ENCODE results near the gene SPINT3.

SPINT3 gene

GRCh38 chr20:45515147-45515913 is at the start of gene SPINT3:
Gene SPINT3 (minus strand): TSS chr20:45515622. CDS start chr20:45515608, 14 bp downstream.
- no peak for DNase-seq (ENCODE audit: low spot score)

GRCh38 chr20:45564760-45565276 is 49.4 kb upstream of the SPINT3 start:
- DNase-seq (ENCODE audit: low spot score) = no peak

- DNase-seq (ENCODE audit: low spot score) = no peak
Measured at GRCh38 chr20:45555198-45555597, 39.8 kb upstream of the SPINT3 start.

GRCh38 chr20:45552456-45552855 is 37.0 kb upstream of the SPINT3 start:
- no peak for DNase-seq (ENCODE audit: low spot score)

- no peak for DNase-seq (ENCODE audit: low spot score)
Measured at GRCh38 chr20:45550765-45551164, 35.3 kb upstream of the SPINT3 start.

GRCh38 chr20:45548410-45548809 is 33.0 kb upstream of the SPINT3 start:
- DNase-seq (ENCODE audit: low spot score) = no peak

- no peak for DNase-seq (ENCODE audit: low spot score)
Measured at GRCh38 chr20:45547206-45547770, 31.9 kb upstream of the SPINT3 start, which contains the start of gene EPPIN. Gene EPPIN (minus strand): TSS chr20:45547401. CDS start chr20:45547357, 44 bp downstream.

- peak; percentile 14 for DNase-seq (ENCODE audit: low spot score)
Measured at GRCh38 chr20:45545754-45546453, 30.5 kb upstream of the SPINT3 start.

GRCh38 chr20:45545351-45545750 is 29.9 kb upstream of the SPINT3 start:
- DNase-seq (ENCODE audit: low spot score) = no peak

- no peak for DNase-seq (ENCODE audit: low spot score)
Measured at GRCh38 chr20:45539382-45539781, 24.0 kb upstream of the SPINT3 start, which contains the start of gene WFDC6. Gene WFDC6 (minus strand): TSS chr20:45539482. CDS start chr20:45539407, 75 bp downstream.

GRCh38 chr20:45538209-45538799 is 22.9 kb upstream of the SPINT3 start:
- DNase-seq (ENCODE audit: low spot score) = no peak

GRCh38 chr20:45527294-45527693 is 11.9 kb upstream of the SPINT3 start:
- no peak for DNase-seq (ENCODE audit: low spot score)

GRCh38 chr20:45523821-45524220 is 8.4 kb upstream of the SPINT3 start:
- no peak for DNase-seq (ENCODE audit: low spot score)

GRCh38 chr20:45518282-45518681 is 2.9 kb upstream of the SPINT3 start:
- DNase-seq (ENCODE audit: low spot score) = no peak

- DNase-seq (ENCODE audit: low spot score) = no peak
Measured at GRCh38 chr20:45510242-45510862, 5.1 kb downstream of the SPINT3 start.

GRCh38 chr20:45509091-45509490 is 6.3 kb downstream of the SPINT3 start:
- no peak for DNase-seq (ENCODE audit: low spot score)

GRCh38 chr20:45508068-45508886 is 7.1 kb downstream of the SPINT3 start:
- no peak for DNase-seq (ENCODE audit: low spot score)

- DNase-seq (ENCODE audit: low spot score) = no peak
Measured at GRCh38 chr20:45507011-45507820, 8.2 kb downstream of the SPINT3 start.

GRCh38 chr20:45506398-45506797 is 9.0 kb downstream of the SPINT3 start:
- no peak for DNase-seq (ENCODE audit: low spot score)

GRCh38 chr20:45503403-45503802 is 12.0 kb downstream of the SPINT3 start:
- no peak for DNase-seq (ENCODE audit: low spot score)
